Measurements from ENCODE around the gene PTGES2.
"Not testable (repeated sequence)": the region's sequence is repeated elsewhere in the genome, so short reads cannot be mapped to it uniquely, and the experiment has no call there.

PTGES2 gene

DNA sequence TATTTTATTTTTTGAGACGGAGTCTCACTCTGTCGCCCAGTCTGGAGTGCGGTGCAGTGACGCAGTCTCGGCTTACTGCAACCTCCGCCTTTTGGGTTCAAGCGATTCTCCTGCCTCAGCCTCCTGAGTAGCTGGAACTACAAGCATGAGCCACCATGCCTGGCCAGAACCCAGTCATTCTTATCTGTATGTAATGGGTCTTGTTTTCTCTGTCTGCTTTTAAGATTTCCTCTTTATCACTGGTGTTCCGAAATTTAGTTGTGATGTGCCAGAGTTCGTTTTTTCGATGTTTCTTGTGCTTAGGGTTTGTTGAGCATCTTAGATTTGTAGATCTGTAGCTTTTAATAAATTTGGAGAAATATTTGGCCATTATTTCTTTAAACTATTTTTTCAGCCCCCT, 40.3 kb downstream of the PTGES2 start:
- no peak for DNase-seq (ENCODE audit: low spot score)

GRCh38 chr9:128085943-128086342, 41.6 kb downstream of the PTGES2 start:
- DNase-seq (ENCODE audit: low spot score), result no peak

DNA sequence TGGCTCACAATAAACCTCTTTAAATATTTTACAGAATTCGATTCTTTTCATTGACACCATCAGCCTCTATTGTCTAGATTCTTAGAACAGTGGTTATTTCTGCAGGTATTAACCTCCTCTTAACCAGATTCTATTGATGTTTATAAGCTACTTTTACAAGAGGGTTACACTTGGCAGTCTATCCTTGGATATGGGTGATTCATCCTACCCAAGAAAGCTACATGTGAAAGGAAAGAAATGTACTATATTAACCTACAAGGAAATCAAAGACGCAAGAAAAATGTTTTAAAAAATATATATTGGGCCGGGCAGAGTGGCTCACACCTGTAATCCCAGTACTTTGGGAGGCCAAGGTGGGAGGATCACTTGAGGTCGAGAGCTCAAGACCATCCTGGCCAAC, 42.8 kb downstream of the PTGES2 start:
- DNase-seq (ENCODE audit: low spot score), result no peak

GRCh38 chr9:128082151-128082550, 45.4 kb downstream of the PTGES2 start:
- DNase-seq (ENCODE audit: low spot score), result peak; percentile 40

DNA sequence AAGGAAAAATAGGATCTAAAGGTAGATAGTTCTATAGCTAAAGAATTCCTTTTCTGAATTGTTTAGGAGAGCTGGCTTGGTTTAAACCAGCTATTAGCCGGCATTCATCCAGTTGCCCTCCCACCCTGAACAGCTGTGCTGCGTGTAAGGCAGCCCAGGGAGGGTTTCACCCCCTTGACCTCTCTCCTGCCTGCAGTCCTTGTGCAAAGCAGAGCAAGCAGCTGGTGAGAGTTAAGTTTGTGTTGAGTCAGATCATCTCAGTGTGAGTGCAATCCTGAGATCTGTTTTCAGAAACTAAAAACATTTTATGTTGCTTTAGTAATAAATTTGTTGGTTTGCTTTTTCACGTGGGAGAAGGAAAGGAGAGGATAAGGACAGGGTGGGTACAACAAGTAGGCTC, 46.5 kb downstream of the PTGES2 start:
- DNase-seq (ENCODE audit: low spot score), result no peak

- DNase-seq (ENCODE audit: low spot score), result no peak
Observed at GRCh38 chr9:128080206-128080605, 47.3 kb downstream of the PTGES2 start.

DNA sequence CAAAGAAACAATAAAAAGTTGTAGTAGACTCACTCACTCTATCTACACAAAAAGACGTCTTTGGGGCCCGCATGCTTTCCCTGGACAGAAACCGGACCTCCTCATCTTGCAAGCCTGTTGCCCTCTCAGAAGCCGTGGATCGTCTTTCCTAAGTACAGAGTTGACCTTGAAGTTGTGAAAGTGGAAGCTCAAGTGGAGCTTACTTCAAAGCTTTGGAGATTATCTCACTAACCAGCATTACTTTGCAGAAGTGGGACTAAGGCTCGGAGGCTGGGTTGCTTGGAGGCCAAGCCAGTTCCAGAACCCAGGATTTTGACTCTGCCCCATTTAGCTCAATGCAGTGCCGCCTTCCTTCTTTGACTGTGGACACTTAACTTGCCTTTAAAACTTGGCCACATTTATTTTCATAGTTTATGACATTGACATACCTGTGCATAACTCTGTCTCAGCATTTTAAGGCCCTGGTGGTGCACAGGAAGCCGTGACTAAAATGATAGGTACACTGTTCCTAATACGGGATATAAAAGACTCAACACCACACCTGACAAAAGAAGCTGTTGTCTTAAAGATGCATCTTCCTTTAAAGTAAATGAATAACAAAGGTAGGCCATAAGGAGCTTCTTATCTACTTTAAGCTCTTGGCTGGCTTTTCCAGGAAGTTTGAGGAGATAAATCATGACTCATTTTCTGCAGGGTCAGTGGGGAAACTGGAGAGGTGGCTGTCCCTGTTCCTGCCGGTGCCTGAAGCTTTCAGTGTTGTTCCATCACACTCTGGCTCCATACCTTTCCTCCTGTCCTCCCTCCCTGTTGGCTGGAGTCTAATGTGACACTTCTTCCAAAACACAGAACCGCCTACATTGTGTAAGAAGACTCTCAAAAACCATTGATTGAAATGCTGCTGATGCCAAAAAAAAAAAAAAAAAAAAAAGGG, 48.8 kb downstream of the PTGES2 start:
- DNase-seq (ENCODE audit: low spot score), result no peak

- no peak for DNase-seq (ENCODE audit: low spot score)
Observed at GRCh38 chr9:128077847-128078503, 49.6 kb downstream of the PTGES2 start.

DNA sequence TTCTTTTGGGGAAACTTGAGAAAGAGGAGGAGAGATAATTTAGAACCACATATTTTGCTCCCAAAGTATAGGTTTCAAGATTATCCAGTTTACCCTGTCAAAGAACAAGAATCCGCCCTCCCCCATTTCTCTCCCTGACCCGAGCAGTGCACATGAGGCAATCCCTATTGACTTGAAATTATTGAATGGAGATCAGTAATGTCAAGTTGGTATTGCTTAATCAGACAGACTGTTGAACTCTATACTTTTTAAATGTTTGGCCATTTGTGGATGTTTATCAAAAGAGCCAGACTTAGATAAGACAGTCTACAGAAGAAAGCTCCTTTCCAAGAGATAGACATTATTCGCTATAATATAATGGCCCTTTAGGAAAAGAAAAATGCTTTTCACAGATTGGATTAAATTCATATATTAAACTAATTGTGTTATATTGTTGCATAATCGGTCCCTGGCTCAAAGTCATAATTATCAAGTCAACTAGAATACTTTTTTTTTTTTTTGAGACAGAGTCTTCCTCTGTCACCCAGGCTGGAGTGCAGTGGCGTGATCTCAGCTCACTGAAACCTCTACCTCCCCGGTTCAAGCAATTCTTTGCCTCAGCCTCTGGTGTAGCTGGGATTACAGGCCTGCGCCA, 54.2 kb downstream of the PTGES2 start:
- no peak for DNase-seq (ENCODE audit: low spot score)

- peak; percentile 6 for DNase-seq (ENCODE audit: low spot score)
Observed at GRCh38 chr9:128072144-128073021, 55.1 kb downstream of the PTGES2 start.

GRCh38 chr9:128071475-128071874, 56.1 kb downstream of the PTGES2 start:
- not testable (repeated sequence) for DNase-seq (ENCODE audit: low spot score)

DNA sequence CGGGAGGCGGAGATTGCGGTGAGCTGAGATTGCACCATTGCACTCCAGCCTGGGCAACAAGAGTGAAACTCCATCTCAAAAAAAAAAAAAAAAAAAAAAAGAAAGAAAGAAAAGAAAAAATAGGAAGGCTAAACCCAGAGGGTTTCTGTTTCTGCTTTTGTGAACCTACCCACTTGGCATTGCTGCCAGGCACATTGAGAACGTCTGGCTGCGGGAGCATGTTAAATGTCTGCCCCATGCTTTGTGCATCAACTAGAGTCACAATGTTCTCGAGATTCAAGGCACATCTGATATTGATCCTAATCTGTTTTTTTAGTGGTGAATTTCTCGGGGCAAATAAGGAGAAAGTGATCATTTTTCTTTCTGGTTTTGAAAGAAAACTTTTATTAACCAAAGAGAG, 56.7 kb downstream of the PTGES2 start:
- no peak for DNase-seq (ENCODE audit: low spot score)

All from iPS-NIHi11 (cell line).